ENCODE measurements around the gene CDS1. TPM values are rescaled to one million over a fixed set of nuclear protein-coding genes. Genes with fewer than 3 reads are reported as not detected.
"Not testable (repeated sequence)": the region's sequence is repeated elsewhere in the genome, so short reads cannot be mapped to it uniquely, and the experiment has no call there.

CDS1 gene
- total RNA-seq, 2 experiments from 2014 or later = 0.17 to 0.36 TPM

DNA sequence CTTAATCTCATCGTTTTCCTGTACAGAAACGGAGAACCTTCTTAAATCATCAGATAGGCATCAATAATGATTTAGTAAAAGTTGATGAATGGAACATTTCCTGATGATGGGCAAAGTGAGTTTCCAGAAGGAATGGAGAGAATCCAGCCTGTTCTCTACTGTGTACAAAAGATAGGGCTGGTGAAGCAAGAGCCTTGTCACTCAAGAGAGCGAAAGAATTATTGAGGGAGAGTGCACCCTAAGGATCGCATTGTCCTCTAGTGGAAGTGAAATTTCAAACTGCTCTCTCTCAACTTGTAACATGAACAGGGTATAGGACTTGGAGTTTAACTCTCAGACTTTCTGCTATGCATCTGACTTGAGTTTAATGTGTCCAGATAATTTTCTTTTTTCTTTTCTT lies 69.6 kb downstream of the CDS1 start:
- Mint-ChIP-seq H3K4me3 (no peak overlapping the region), H3K27me3 (ENCODE audit: low read depth) (peaks cover 3% of the 10 kb centered on the region), H3K9me3 (peaks cover 6% of the 10 kb centered on the region), H3K27ac (no peak overlapping the region), H3K36me3 (ENCODE audit: low read depth) (peaks cover 4% of the 10 kb centered on the region), H3K4me1 (ENCODE audit: low read depth) (no peaks in the 10 kb centered on the region)
- CTCF ChIA-PET = no interaction called here
- intact Hi-C loops (cut with micrococcal nuclease) = no loop called here
- no peak for DNase-seq

DNA sequence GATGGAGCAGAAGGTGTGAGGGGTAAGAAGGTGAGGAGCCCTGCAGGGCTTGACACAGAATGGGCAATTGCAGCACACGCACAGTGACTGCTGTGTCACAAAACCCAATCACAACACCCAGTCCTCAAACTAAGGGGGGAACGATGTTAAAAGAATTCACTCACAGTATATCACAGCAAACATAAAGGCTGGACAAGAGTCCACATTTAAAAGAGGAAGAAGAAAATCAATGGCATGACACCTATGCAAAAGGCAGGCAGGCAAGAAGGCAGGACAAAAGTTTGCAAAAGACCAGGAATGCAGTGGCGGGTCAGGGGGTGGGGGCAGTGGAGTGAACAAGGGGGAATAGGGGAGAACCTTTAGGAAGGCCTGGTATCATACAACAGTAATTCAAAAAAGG lies 77.7 kb downstream of the CDS1 start:
- H3K4me3 Mint-ChIP-seq = no peak overlapping the region
- H3K27me3 Mint-ChIP-seq (ENCODE audit: low read depth) = peaks cover 5% of the 10 kb centered on the region
- CTCF ChIA-PET = interaction anchor here (0.6 kb wide), 1 partner anchor 700 kb away, joined by 3 read pairs; no protein-coding TSS in a partner anchor
- intact Hi-C loops (cut with micrococcal nuclease) = no loop called here
- peaks cover 2% of the 10 kb centered on the region for H3K36me3 Mint-ChIP-seq (ENCODE audit: low read depth)
- H3K27ac Mint-ChIP-seq = no peak overlapping the region
- peaks cover 10% of the 10 kb centered on the region for H3K9me3 Mint-ChIP-seq
- DNase-seq = no peak
- H3K4me1 Mint-ChIP-seq (ENCODE audit: low read depth) = no peaks in the 10 kb centered on the region

GRCh38 chr4:84661191-84661939 lies 78.4 kb downstream of the CDS1 start:
- CTCF ChIA-PET = interaction anchor here (0.6 kb wide), 1 partner anchor 699 kb away, joined by 3 read pairs; no protein-coding TSS in a partner anchor

DNA sequence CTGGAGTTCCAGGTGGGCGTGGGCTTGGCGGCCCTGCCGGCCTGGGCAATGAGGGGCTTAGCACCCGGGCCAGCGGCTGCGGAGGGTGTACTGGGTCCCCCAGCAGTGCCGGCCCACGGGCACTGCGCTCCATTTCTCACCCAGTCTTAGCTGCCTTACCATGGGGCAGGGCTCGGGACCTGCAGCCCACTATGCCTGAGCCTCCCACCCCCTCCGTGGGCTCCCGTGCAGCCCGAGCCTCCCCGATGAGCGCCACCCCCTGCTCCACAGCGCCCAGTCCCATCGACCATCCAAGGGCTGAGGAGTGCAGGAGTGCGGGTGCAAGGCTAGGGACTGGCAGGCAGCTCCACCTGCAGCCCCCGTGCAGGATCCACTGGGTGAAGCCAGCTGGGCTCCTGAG lies 81.8 kb downstream of the CDS1 start:
- H3K4me3 Mint-ChIP-seq; H3K4me1 Mint-ChIP-seq (ENCODE audit: low read depth): not testable (repeated sequence)

More at GRCh38 chr4:84661191-84661939, 78.4 kb downstream of the CDS1 start:
- Mint-ChIP-seq H3K9me3 (peaks cover 10% of the 10 kb centered on the region), H3K27me3 (ENCODE audit: low read depth) (peaks cover 5% of the 10 kb centered on the region), H3K4me3 (no peak overlapping the region), H3K4me1 (ENCODE audit: low read depth) (no peaks in the 10 kb centered on the region), H3K36me3 (ENCODE audit: low read depth) (peaks cover 2% of the 10 kb centered on the region), H3K27ac (no peak overlapping the region)
- intact Hi-C loops (cut with micrococcal nuclease) = no loop called here
- no peak for DNase-seq

DNA sequence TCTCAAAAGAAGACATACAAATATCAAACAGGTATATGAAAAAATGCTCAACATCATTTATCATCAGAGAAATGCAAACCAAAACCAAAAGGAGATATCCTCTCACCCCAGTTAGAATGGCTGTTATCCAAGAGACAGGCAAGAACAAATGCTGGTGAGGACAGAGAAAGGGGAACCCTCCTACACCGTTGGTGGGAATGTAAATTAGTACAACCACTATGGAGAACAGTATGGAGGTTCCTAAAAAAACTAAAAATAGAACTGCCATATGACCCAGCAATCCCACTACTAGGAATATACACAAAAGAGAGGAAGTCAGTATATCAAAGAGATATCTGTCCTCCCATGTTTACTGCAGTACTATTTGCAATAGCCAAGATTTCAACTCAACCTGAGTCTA lies 83.5 kb downstream of the CDS1 start:
- Mint-ChIP-seq H3K36me3 (ENCODE audit: low read depth) (no peaks in the 10 kb centered on the region), H3K4me3 (no peak overlapping the region), H3K27me3 (ENCODE audit: low read depth) (peaks cover 2% of the 10 kb centered on the region), H3K4me1 (ENCODE audit: low read depth) (no peaks in the 10 kb centered on the region), H3K9me3 (no peaks in the 10 kb centered on the region), H3K27ac (no peak overlapping the region)
- DNase-seq = no peak
- CTCF ChIA-PET = no interaction called here
- intact Hi-C loops (cut with micrococcal nuclease) = no loop called here

More for the DNA sequence above, 81.8 kb downstream of the CDS1 start:
- H3K27ac Mint-ChIP-seq; intact Hi-C loops (cut with micrococcal nuclease); CTCF ChIA-PET; H3K27me3 Mint-ChIP-seq (ENCODE audit: low read depth); H3K36me3 Mint-ChIP-seq (ENCODE audit: low read depth); H3K9me3 Mint-ChIP-seq; DNase-seq: not testable (repeated sequence)

GRCh38 chr4:84669201-84669600 lies 86.3 kb downstream of the CDS1 start:
- no peak overlapping the region for H3K4me3 Mint-ChIP-seq
- intact Hi-C loops (cut with micrococcal nuclease) = no loop called here
- H3K27me3 Mint-ChIP-seq (ENCODE audit: low read depth) = peaks cover 2% of the 10 kb centered on the region
- H3K9me3 Mint-ChIP-seq = no peaks in the 10 kb centered on the region
- DNase-seq = no peak
- CTCF ChIA-PET = interaction anchor here (1.4 kb wide), 1 partner anchor 8 kb away, joined by 3 read pairs; no protein-coding TSS in a partner anchor
- no peaks in the 10 kb centered on the region for H3K4me1 Mint-ChIP-seq (ENCODE audit: low read depth)
- no peak overlapping the region for H3K27ac Mint-ChIP-seq
- no peaks in the 10 kb centered on the region for H3K36me3 Mint-ChIP-seq (ENCODE audit: low read depth)

- DNase-seq = no peak
- Mint-ChIP-seq H3K27ac (no peak overlapping the region), H3K9me3 (no peaks in the 10 kb centered on the region), H3K4me1 (ENCODE audit: low read depth) (no peaks in the 10 kb centered on the region), H3K4me3 (no peak overlapping the region), H3K36me3 (ENCODE audit: low read depth) (no peaks in the 10 kb centered on the region), H3K27me3 (ENCODE audit: low read depth) (no peaks in the 10 kb centered on the region)
- CTCF ChIA-PET = no interaction called here
- intact Hi-C loops (cut with micrococcal nuclease) = no loop called here
Measured at GRCh38 chr4:84672177-84672576, 89.2 kb downstream of the CDS1 start.

- CTCF ChIA-PET = no interaction called here
- no peaks in the 10 kb centered on the region for H3K27me3 Mint-ChIP-seq (ENCODE audit: low read depth)
- no peaks in the 10 kb centered on the region for H3K9me3 Mint-ChIP-seq
- no peak overlapping the region for H3K27ac Mint-ChIP-seq
- intact Hi-C loops (cut with micrococcal nuclease) = no loop called here
- H3K36me3 Mint-ChIP-seq (ENCODE audit: low read depth) = no peaks in the 10 kb centered on the region
- DNase-seq = no peak
- H3K4me1 Mint-ChIP-seq (ENCODE audit: low read depth) = no peaks in the 10 kb centered on the region
- no peak overlapping the region for H3K4me3 Mint-ChIP-seq
Measured at GRCh38 chr4:84673475-84674240, 90.7 kb downstream of the CDS1 start.

DNA sequence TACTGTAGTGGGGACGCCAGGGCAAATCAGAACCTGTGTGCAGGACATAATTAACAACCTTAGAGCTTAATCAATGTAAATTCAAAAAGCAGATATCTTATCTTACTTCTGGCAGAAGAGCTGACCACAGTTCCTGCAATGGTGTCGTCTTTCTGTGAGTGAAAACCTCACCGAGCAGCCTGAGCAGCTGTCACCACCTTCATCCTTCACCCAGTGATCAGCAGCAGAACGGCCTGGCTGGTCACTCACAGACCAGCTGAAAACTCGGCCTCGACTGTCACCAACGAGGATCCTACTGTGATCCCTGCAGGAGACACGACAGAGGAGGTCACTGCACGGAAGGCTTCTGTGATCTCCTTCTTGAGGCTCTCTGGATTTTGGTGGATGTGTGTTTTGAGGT lies 94.2 kb downstream of the CDS1 start:
- intact Hi-C loops (cut with micrococcal nuclease) = no loop called here
- Mint-ChIP-seq H3K27ac (no peak overlapping the region), H3K9me3 (no peaks in the 10 kb centered on the region), H3K4me1 (ENCODE audit: low read depth) (peaks cover 7% of the 10 kb centered on the region), H3K4me3 (no peak overlapping the region), H3K27me3 (ENCODE audit: low read depth) (peaks cover 8% of the 10 kb centered on the region), H3K36me3 (ENCODE audit: low read depth) (no peaks in the 10 kb centered on the region)
- CTCF ChIA-PET = interaction anchor here (0.6 kb wide), 1 partner anchor 9 kb away, joined by 3 read pairs; no protein-coding TSS in a partner anchor
- no peak for DNase-seq

- Mint-ChIP-seq H3K27me3 (ENCODE audit: low read depth) (peaks cover 8% of the 10 kb centered on the region), H3K4me3 (no peak overlapping the region), H3K27ac (no peak overlapping the region), H3K9me3 (no peaks in the 10 kb centered on the region), H3K36me3 (ENCODE audit: low read depth) (no peaks in the 10 kb centered on the region), H3K4me1 (ENCODE audit: low read depth) (peaks cover 7% of the 10 kb centered on the region)
- CTCF ChIA-PET = interaction anchor here (0.6 kb wide), 1 partner anchor 88 kb away, joined by 3 read pairs; no protein-coding TSS in a partner anchor
- intact Hi-C loops (cut with micrococcal nuclease) = no loop called here
- DNase-seq = no peak
Measured at GRCh38 chr4:84677995-84678394, 95.1 kb downstream of the CDS1 start.

DNA sequence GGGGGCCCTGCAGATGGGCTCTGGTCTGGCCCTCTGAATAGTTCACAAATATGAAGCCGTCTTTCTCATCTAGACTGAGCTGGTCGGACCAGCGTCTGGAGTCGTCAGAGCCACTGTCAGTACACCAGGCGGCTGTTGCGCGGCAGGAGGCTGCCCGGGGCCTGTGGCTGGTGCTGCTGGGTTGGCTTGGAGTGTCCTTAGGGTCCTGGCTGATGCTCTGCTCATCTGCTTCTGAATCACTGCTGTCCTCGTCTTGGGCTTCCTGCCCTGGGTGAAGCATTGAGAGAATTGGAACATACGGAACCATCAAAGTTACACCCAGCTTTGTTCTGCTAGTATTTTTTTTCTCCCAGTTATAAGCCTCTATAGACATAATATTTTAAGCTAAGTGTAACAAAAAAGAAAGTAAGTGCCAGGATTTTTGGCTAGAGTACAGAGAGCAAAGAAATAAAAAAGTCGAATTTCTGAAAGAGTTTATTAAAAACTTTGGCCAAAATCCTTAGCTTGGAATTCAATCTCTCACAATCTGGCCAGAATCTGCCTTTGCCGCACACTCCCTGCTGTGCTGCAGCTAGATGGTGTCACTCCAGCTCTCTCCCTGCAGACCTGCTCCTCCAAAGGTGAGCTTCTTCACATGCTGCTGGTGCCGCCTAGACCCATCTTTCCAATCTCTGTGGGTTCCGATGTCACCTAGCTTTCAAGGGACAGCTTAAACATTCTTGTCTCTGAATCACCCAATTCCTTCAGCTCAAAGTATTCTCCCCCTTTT lies 96.2 kb downstream of the CDS1 start:
- CTCF ChIA-PET = interaction anchor here (0.6 kb wide), 3 partner anchors 11 to 292 kb away, joined by 3 to 7 read pairs (median 6); no protein-coding TSS in a partner anchor
- H3K4me1 Mint-ChIP-seq (ENCODE audit: low read depth) = peaks cover 8% of the 10 kb centered on the region
- no peak overlapping the region for H3K4me3 Mint-ChIP-seq

GRCh38 chr4:84680956-84681355 lies 98.0 kb downstream of the CDS1 start:
- Mint-ChIP-seq H3K4me1 (ENCODE audit: low read depth) (peaks cover 8% of the 10 kb centered on the region), H3K9me3 (no peaks in the 10 kb centered on the region), H3K36me3 (ENCODE audit: low read depth) (no peaks in the 10 kb centered on the region), H3K27me3 (ENCODE audit: low read depth) (peaks cover 14% of the 10 kb centered on the region), H3K27ac (no peak overlapping the region), H3K4me3 (no peak overlapping the region)
- intact Hi-C loops (cut with micrococcal nuclease) = no loop called here
- CTCF ChIA-PET = no interaction called here
- no peak for DNase-seq

More for the DNA sequence above, 96.2 kb downstream of the CDS1 start:
- Mint-ChIP-seq H3K27me3 (ENCODE audit: low read depth) (peaks cover 14% of the 10 kb centered on the region), H3K27ac (no peak overlapping the region), H3K9me3 (no peaks in the 10 kb centered on the region), H3K36me3 (ENCODE audit: low read depth) (no peaks in the 10 kb centered on the region)
- no peak for DNase-seq
- intact Hi-C loops (cut with micrococcal nuclease) = no loop called here
